H1 (cell line): ENCODE results near the gene SF3B3. TPM values are rescaled to one million over a fixed set of nuclear protein-coding genes. Genes with fewer than 3 reads are reported as not detected.

ENCODE experiments used
- CTCF ChIA-PET: fragments of 300-600 bp; sonication (Branson Sonifier 250); formaldehyde crosslinking; loops from one replicate; lab custom pipeline; 2021; ENCODE audit not compliant: partially characterized antibody; lab: Charles Lee
- POLR2A ChIA-PET: fragments of 300-600 bp; sonication (Branson Sonifier 250); formaldehyde crosslinking; loops from one replicate; lab custom pipeline; 2021; ENCODE audit warnings: inconsistent platforms; ENCODE audit not compliant: partially characterized antibody; lab: Charles Lee
- DNase-seq, 2 experiments: peaks; one replicate each; pipeline versions ENCODE4 v3.0.0 to v3.0.0-alpha.2; 2010 to 2022; ENCODE audit warnings: low spot score in 2 of 2, low read depth in 1 of 2, mixed read lengths in 1 of 2
- FAIRE-seq: peaks from 2 replicates; lab custom pipeline; 2011; peaks lifted over from hg19 to GRCh38; lab: Jason Lieb, UNC
- H2AFZ ChIP-seq: 2 replicates; pipeline ENCODE4 v1.8.1; 2012; ENCODE audit warnings: low read length, inconsistent platforms
- H2AK5ac ChIP-seq: 2 replicates; pipeline ENCODE4 v1.6.1; 2013; ENCODE audit warnings: low read depth, low read length
- H2BK120ac ChIP-seq: replicated peaks from 2 replicates; pipeline ENCODE3; 2013; ENCODE audit warnings: low read depth, low read length, inconsistent platforms
- H2BK12ac ChIP-seq: 2 replicates; pipeline ENCODE4 v1.6.1; 2013; ENCODE audit warnings: low read depth, low read length
- H2BK15ac ChIP-seq: 2 replicates; pipeline ENCODE4 v1.6.1; 2013; ENCODE audit warnings: low read length
- H2BK20ac ChIP-seq: 2 replicates; pipeline ENCODE4 v1.6.1; 2013; ENCODE audit warnings: low read length
- H2BK5ac ChIP-seq: 2 replicates; pipeline ENCODE4 v1.6.1; 2013; ENCODE audit warnings: low read depth, low read length
- H3K14ac ChIP-seq: 2 replicates; pipeline ENCODE4 v1.6.1; 2013; ENCODE audit warnings: inconsistent platforms; ENCODE audit not compliant: insufficient read length
- H3K18ac ChIP-seq: 2 replicates; pipeline ENCODE4 v1.6.1; 2013; ENCODE audit warnings: low read length; ENCODE audit errors: extremely low read depth
- H3K23ac ChIP-seq: 2 replicates; pipeline ENCODE4 v1.6.1; 2013; ENCODE audit warnings: inconsistent platforms; ENCODE audit not compliant: insufficient read length
- H3K23me2 ChIP-seq: 2 replicates; pipeline ENCODE4 v1.6.1; 2013; ENCODE audit warnings: low read depth, low read length
- H3K27ac ChIP-seq: 2 replicates; pipeline ENCODE4 v1.6.1; 2011; ENCODE audit warnings: low read depth, low read length, inconsistent platforms
- H3K27me3 ChIP-seq, 4 experiments: replicated peaks in 1 of 4; 1 replicate in 1 of 4; 2 replicates in 3 of 4; pipeline versions ENCODE4 v1.6.1 to v1.8.1; 2011 to 2013; ENCODE audit warnings: low read length in 3 of 4, mild to moderate bottlenecking in 3 of 4, inconsistent platforms in 2 of 4, mixed read lengths in 2 of 4, moderate library complexity in 1 of 4; ENCODE audit not compliant: control insufficient read depth in 3 of 4, insufficient read depth in 3 of 4; ENCODE audit errors: extremely low read depth in 1 of 4
- H3K36me3 ChIP-seq, 4 experiments: 2 replicates each; pipeline versions ENCODE4 v1.6.1 to v1.8.1; 2011 to 2013; ENCODE audit warnings: mild to moderate bottlenecking in 4 of 4, low read length in 3 of 4, moderate library complexity in 2 of 4, control low read depth in 1 of 4, inconsistent platforms in 1 of 4; ENCODE audit not compliant: insufficient read depth in 4 of 4, control insufficient read depth in 2 of 4
- H3K4ac ChIP-seq: replicated peaks from 2 replicates; pipeline ENCODE3; 2013; ENCODE audit warnings: low read length, low read depth, mixed read lengths, inconsistent platforms; ENCODE audit not compliant: insufficient read length
- H3K4me1 ChIP-seq, 4 experiments: replicated peaks in 1 of 4; 1 replicate in 1 of 4; 2 replicates in 3 of 4; pipeline versions ENCODE4 v1.6.1 to v1.8.1; 2011 to 2013; ENCODE audit warnings: low read length in 3 of 4, inconsistent platforms in 2 of 4, mixed read lengths in 1 of 4; ENCODE audit not compliant: insufficient read depth in 4 of 4, control insufficient read depth in 3 of 4
- H3K4me2 ChIP-seq, 2 experiments: 2 replicates each; pipeline versions ENCODE4 v1.6.1 to v1.8.1; 2011 to 2013; ENCODE audit warnings: low read depth in 2 of 2, low read length in 2 of 2, control low read depth in 1 of 2, inconsistent platforms in 1 of 2, mild to moderate bottlenecking in 1 of 2; ENCODE audit not compliant: insufficient read depth in 1 of 2
- H3K4me3 ChIP-seq, 4 experiments: fragments of 200-600, 300-600 bp in 1 of 4; sonication (generic), shearing (Covaris generic), sonication (Bioruptor Twin) in 1 of 4; 2 replicates each; pipeline versions ENCODE4 v1.5.1 to v1.8.1; 2011 to 2016; ENCODE audit warnings: low read length in 4 of 4, low read depth in 3 of 4, control low read depth in 2 of 4, inconsistent platforms in 2 of 4, mild to moderate bottlenecking in 2 of 4, mixed read lengths in 1 of 4, moderate library complexity in 1 of 4; ENCODE audit not compliant: insufficient read depth in 2 of 4; ENCODE audit errors: extremely low read depth in 1 of 4
- H3K56ac ChIP-seq: replicated peaks from 2 replicates; pipeline ENCODE3; 2013; ENCODE audit warnings: low read depth, mild to moderate bottlenecking, mixed read lengths, low read length, inconsistent platforms; ENCODE audit not compliant: insufficient read length
- H3K79me1 ChIP-seq: 2 replicates; pipeline ENCODE4 v1.6.1; 2013; ENCODE audit warnings: low read depth, low read length, control low read depth
- H3K79me2 ChIP-seq, 2 experiments: 2 replicates each; pipeline versions ENCODE4 v1.6.1 to v1.8.1; 2012 to 2013; ENCODE audit warnings: low read length in 2 of 2, mild to moderate bottlenecking in 2 of 2, inconsistent platforms in 1 of 2; ENCODE audit not compliant: insufficient read depth in 2 of 2, control insufficient read depth in 1 of 2
- H3K9ac ChIP-seq, 4 experiments: replicated peaks in 1 of 4; 1 replicate in 1 of 4; 2 replicates in 3 of 4; pipeline versions ENCODE4 v1.6.1 to v1.8.1; 2011 to 2013; ENCODE audit warnings: low read depth in 3 of 4, low read length in 3 of 4, control low read depth in 2 of 4, mild to moderate bottlenecking in 2 of 4, moderate library complexity in 2 of 4, inconsistent platforms in 1 of 4; ENCODE audit errors: extremely low read depth in 1 of 4
- H3K9me3 ChIP-seq, 2 experiments: 2 replicates each; pipeline versions ENCODE4 v1.6.1 to v1.8.1; 2012 to 2013; ENCODE audit warnings: mild to moderate bottlenecking in 2 of 2, moderate library complexity in 2 of 2, control low read depth in 1 of 2, inconsistent platforms in 1 of 2, low read depth in 1 of 2, low read length in 1 of 2, mixed read lengths in 1 of 2; ENCODE audit not compliant: insufficient read depth in 2 of 2
- H4K20me1 ChIP-seq, 2 experiments: replicated peaks in 1 of 2; 2 replicates each; pipeline versions ENCODE3 to v1.8.1; 2011 to 2013; ENCODE audit warnings: inconsistent platforms in 2 of 2, low read length in 2 of 2, mild to moderate bottlenecking in 1 of 2; ENCODE audit not compliant: insufficient read depth in 2 of 2, control insufficient read depth in 1 of 2
- H4K5ac ChIP-seq: 2 replicates; pipeline ENCODE4 v1.6.1; 2013; ENCODE audit warnings: low read length, low read depth, mixed read lengths, inconsistent platforms; ENCODE audit not compliant: insufficient read length
- H4K8ac ChIP-seq: 2 replicates; pipeline ENCODE4 v1.8.0; 2013; ENCODE audit warnings: mild to moderate bottlenecking, moderate library complexity, low read length, inconsistent platforms; ENCODE audit not compliant: insufficient read depth; ENCODE audit errors: extremely low read depth
- H4K91ac ChIP-seq: replicated peaks from 2 replicates; pipeline ENCODE3; 2013; ENCODE audit warnings: low read length, mixed read lengths, inconsistent platforms; ENCODE audit not compliant: insufficient read length
- GABPA ChIP-seq: IDR thresholded peaks from 2 replicates; pipeline ENCODE4 v1.6.1; 2011; ENCODE audit warnings: mild to moderate bottlenecking, low read length, moderate library complexity, borderline replicate concordance; ENCODE audit not compliant: insufficient read depth
- POU5F1 ChIP-seq: IDR thresholded peaks from 2 replicates; pipeline ENCODE4 v1.6.1; 2011; ENCODE audit warnings: low read depth, mild to moderate bottlenecking, low read length, moderate library complexity
- ZNF274 ChIP-seq: IDR thresholded peaks from 2 replicates; pipeline ENCODE4 v1.7.0; 2012; ENCODE audit warnings: low read length, borderline replicate concordance; ENCODE audit errors: extremely low read depth
- WGBS, 2 experiments: shearing (Covaris generic) in 1 of 2; methylation state at CpG; one replicate each; pipeline versions ENCODE4 v1.1.6 to v1.1.7; 2013 to 2015; ENCODE audit warnings: low lambda C conversion rate in 2 of 2, mixed read lengths in 2 of 2, inconsistent platforms in 1 of 2, low coverage in 1 of 2, missing lambda C conversion rate in 1 of 2; ENCODE audit not compliant: insufficient replicate concordance in 2 of 2, insufficient coverage in 1 of 2, insufficient read length in 1 of 2; ENCODE audit errors: extremely low coverage in 1 of 2, missing lambda C conversion rate in 1 of 2; 5-methylcytosine and 5-hydroxymethylcytosine counted together
- polyA plus RNA-seq, 7 experiments: library from polyadenylated mRNA; depleted of rRNA in 3 of 7; stranded (reverse) in 5 of 7; unstranded in 2 of 7; fragments of >200 nt in 5 of 7; fragments of 200-250 nt in 2 of 7; gene quantifications; 1 replicate in 5 of 7; 2 replicates in 1 of 7; 4 replicates in 1 of 7; pipeline versions ENCODE4 v1.2.1 to v1.2.3, GENCODE V29; 2011 to 2013; ENCODE audit warnings: missing spikeins in 2 of 7, mixed read lengths in 2 of 7
- total RNA-seq: library from RNA; stranded (reverse); fragmentation: NEBNext Ultra II Directional; extraction: Animal tissue kit (Norgen Biotek cat#: 25700); gene quantifications from 2 replicates; pipeline ENCODE4 v1.2.1, GENCODE V29; 2021

Gene SF3B3
- total and polyA plus RNA-seq, 2 of the 8 experiments (the other 6 are each of a cell fraction or from before 2014, with no cell fraction given) = 241 to 521 TPM

DNA sequence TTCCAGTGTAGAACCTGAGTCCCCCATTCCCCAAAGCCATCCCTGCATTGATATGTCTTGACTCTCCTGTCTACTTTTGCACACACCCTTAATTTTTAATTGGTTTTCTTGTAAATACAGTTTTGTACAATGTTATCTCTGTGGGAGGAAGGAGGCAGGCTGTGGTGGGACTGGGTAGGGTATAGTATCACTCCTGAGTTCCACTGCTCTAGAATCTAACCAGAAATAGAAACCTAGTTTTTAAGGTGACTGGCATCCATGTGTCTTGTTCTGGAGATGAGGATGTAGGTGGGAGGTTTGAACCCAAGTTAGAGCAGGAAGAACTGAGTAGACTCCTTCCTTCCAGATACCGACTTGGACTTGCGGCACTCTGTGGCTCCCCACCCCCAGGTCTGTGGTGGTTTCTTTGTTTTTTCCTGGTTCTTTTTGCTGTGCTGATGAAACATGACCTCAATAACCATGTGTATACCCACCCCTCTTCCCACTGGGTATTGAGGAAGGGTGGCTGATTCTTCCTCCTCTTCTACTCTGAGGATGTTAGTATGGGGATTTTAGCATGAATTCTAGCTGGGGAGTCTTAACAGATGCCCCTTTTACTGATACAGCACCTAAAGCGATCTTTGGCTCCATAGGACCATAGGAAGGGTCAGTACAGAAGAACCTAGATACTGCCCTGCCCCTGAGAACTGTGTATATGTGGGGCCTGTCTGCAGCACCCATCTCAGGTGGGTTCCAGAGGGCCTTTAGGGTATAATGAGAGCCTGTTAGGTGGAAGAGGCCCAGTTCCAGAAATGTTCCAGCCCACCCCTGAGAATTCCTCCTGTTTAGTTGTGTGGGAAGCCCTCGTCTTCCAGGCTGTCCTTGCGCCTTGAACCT is 48.7 kb downstream of the SF3B3 start:
- WGBS, 2 experiments = 97% methylated on average over 5 of the region's 5 CpGs; no CpG with 5 or more reads in 1 of the 2 experiments
- H4K20me1 ChIP-seq = peaks cover 9 to 12% of the 10 kb centered on the region in 2 experiments
- no peak for DNase-seq
- H2BK20ac ChIP-seq = no peak overlapping the region
- no peak overlapping the region for H4K91ac ChIP-seq
- no peak overlapping the region for H3K4me2 ChIP-seq
- no peak overlapping the region for H2BK5ac ChIP-seq
- no peak overlapping the region for H3K23ac ChIP-seq
- no peak overlapping the region for H2AK5ac ChIP-seq
- no peak overlapping the region for H3K18ac ChIP-seq
- CTCF ChIA-PET = interaction anchor here (1.4 to 5.3 kb wide), 5 partner anchors 11 to 305 kb away, joined by 3 to 65 read pairs (median 9); no protein-coding TSS in a partner anchor
- H3K79me2 ChIP-seq = no peaks in the 10 kb centered on the region
- no peaks in the 10 kb centered on the region for H3K27me3 ChIP-seq
- no peak for FAIRE-seq
- H3K56ac ChIP-seq = no peak overlapping the region
- no peak overlapping the region for H3K4me3 ChIP-seq
- peaks cover 7% of the 10 kb centered on the region; the same call in 1 of the 2 replicates for H3K79me1 ChIP-seq
- no peak overlapping the region for H3K4ac ChIP-seq
- H3K9ac ChIP-seq = no peak overlapping the region
- H4K8ac ChIP-seq = no peak overlapping the region
- no peaks in the 10 kb centered on the region for H3K23me2 ChIP-seq
- H3K9me3 ChIP-seq = no peaks in the 10 kb centered on the region
- H4K5ac ChIP-seq = no peak overlapping the region
- peaks cover 55 to 74% (median 71%) of the 10 kb centered on the region in 4 experiments for H3K36me3 ChIP-seq
- H3K27ac ChIP-seq = no peak overlapping the region
- no peak overlapping the region for H2BK15ac ChIP-seq
- H3K14ac ChIP-seq = no peak overlapping the region
- TF ChIP-seq POU5F1 (no peak), GABPA (no peak), ZNF274 (no peak)
- POLR2A ChIA-PET = interaction anchor here (0.8 to 27.1 kb wide), 11 partner anchors 9 to 93 kb away, joined by 3 to 525 read pairs (median 14); partner anchors contain the start of genes COG4 and SF3B3
- no peak overlapping the region for H2BK120ac ChIP-seq
- H2AFZ ChIP-seq = no peak overlapping the region
- H2BK12ac ChIP-seq = no peak overlapping the region
- no peaks in the 10 kb centered on the region; a peak in 1 of 7 replicates for H3K4me1 ChIP-seq
